Lung (tissue), 12 donors: ENCODE results near the gene TOB1. TPM values are rescaled to one million over a fixed set of nuclear protein-coding genes. Genes with fewer than 3 reads are reported as not detected.

Experiments
- ATAC-seq: fragments of 200-7000 bp; cut with Tn5 transposase; one replicate; pipeline ENCODE4 v1.9.1; 2020; ENCODE audit warnings: moderate number of reproducible peaks; ENCODE audit not compliant: insufficient read depth, low FRiP score
- DNase-seq, 3 donors: peaks; one replicate each; pipeline ENCODE4 v3.0.0-alpha.2; 2013 to 2017
- H3K27ac ChIP-seq, 2 donors: one replicate each; pipeline ENCODE4 v1.5.1; 2013; ENCODE audit warnings: mild to moderate bottlenecking in 2 of 2, moderate library complexity in 2 of 2, control low read depth in 1 of 2, inconsistent platforms in 1 of 2, low read depth in 1 of 2, low read length in 1 of 2
- H3K27me3 ChIP-seq, 3 donors: one replicate each; pipeline ENCODE4 v1.5.1; 2013; ENCODE audit warnings: low read length in 2 of 3; ENCODE audit not compliant: control insufficient read depth in 3 of 3, insufficient read depth in 3 of 3
- H3K36me3 ChIP-seq, 4 donors: one replicate each; pipeline ENCODE4 v1.5.1; 2013; ENCODE audit warnings: low read length in 4 of 4, mild to moderate bottlenecking in 1 of 4, moderate library complexity in 1 of 4; ENCODE audit not compliant: control insufficient read depth in 4 of 4, insufficient read depth in 4 of 4
- H3K4me1 ChIP-seq, 5 donors: one replicate each; pipeline ENCODE4 v1.5.1; 2013; ENCODE audit warnings: low read length in 5 of 5, mild to moderate bottlenecking in 2 of 5, moderate library complexity in 1 of 5; ENCODE audit not compliant: control insufficient read depth in 5 of 5, insufficient read depth in 5 of 5
- H3K4me3 ChIP-seq: one replicate; pipeline ENCODE4 v1.5.1; 2013; ENCODE audit warnings: mild to moderate bottlenecking, control low read depth, moderate library complexity
- H3K9ac ChIP-seq, 2 donors: one replicate each; pipeline ENCODE4 v1.5.1; 2013; ENCODE audit warnings: low read length in 2 of 2, control low read depth in 1 of 2; ENCODE audit not compliant: insufficient read depth in 1 of 2
- H3K9me3 ChIP-seq, 4 donors: one replicate each; pipeline ENCODE4 v1.5.1; 2013; ENCODE audit warnings: low read length in 3 of 4, mild to moderate bottlenecking in 1 of 4, moderate library complexity in 1 of 4; ENCODE audit not compliant: control insufficient read depth in 4 of 4, insufficient read depth in 3 of 4
- WGBS, 2 donors: extraction: QIAGEN DNeasy Blood & Tissue Kit; methylation state at CpG; one replicate each; pipeline ENCODE4 v1.1.7; 2013; 5-methylcytosine and 5-hydroxymethylcytosine counted together
- polyA plus RNA-seq, 2 donors: library from polyadenylated mRNA; stranded (reverse); fragments of 200-250 nt; gene quantifications; one replicate each; pipeline ENCODE4 v1.2.1, GENCODE V29; 2013
- total RNA-seq, 2 donors: library from RNA; depleted of rRNA in 1 of 2; stranded (reverse); fragments of >200 nt in 1 of 2; gene quantifications; one replicate each; pipeline ENCODE4 v1.2.1, GENCODE V29; 2014 to 2021
- TF ChIP-seq, protein P1 (sequence below): IDR thresholded peaks from 2 replicates; pipeline ENCODE4 v1.5.1; 2012; ENCODE audit warnings: mild to moderate bottlenecking; ENCODE audit errors: control extremely low read depth, extremely low read depth
- donor health status: control.
- donor health status: control.
- donor health status: Bipolar disorder and iron deficiency.
- donor health status: healthy.
- donor health status: DM: yes; HTN: yes; CAD: no.

TOB1 gene
- total and polyA plus RNA-seq, 4 donors = 15.3 to 75.5 (median 29.5) TPM

DNA sequence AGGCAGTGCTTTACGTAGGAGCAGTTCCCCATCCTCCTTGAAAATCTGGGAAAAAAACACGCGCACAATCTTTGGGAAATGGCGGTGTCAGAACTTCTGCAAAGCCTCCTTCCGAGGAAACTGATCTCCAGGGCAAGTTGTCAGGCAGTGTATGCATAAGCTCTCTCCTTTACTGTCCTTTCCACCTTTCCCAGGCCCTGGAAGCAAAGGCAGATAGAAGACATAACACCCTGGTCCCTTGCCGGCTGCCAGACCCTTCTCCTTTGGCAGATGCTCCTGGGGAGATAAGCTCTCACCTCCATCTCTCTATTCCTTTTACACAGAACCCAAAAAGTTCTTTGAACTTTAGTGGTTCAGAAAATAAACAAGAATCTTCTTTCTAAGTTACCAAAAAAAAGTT is 12.4 kb downstream of the TOB1 start:
- Histone ChIP-seq H3K27ac (no peak overlapping the region), H3K27me3 (no peaks in the 10 kb centered on the region), H3K9me3 (no peaks in the 10 kb centered on the region), H3K9ac (no peak overlapping the region), H3K4me3 (no peak overlapping the region), H3K36me3 (no peaks in the 10 kb centered on the region), H3K4me1 (peaks cover 0 to 8% (median 2%) of the 10 kb centered on the region in 5 donors)
- DNase-seq (no peak), ATAC-seq (no peak)
- WGBS, 2 donors = 95% methylated on average over 6 of the region's 6 CpGs
- TF ChIP-seq, protein P1, sequence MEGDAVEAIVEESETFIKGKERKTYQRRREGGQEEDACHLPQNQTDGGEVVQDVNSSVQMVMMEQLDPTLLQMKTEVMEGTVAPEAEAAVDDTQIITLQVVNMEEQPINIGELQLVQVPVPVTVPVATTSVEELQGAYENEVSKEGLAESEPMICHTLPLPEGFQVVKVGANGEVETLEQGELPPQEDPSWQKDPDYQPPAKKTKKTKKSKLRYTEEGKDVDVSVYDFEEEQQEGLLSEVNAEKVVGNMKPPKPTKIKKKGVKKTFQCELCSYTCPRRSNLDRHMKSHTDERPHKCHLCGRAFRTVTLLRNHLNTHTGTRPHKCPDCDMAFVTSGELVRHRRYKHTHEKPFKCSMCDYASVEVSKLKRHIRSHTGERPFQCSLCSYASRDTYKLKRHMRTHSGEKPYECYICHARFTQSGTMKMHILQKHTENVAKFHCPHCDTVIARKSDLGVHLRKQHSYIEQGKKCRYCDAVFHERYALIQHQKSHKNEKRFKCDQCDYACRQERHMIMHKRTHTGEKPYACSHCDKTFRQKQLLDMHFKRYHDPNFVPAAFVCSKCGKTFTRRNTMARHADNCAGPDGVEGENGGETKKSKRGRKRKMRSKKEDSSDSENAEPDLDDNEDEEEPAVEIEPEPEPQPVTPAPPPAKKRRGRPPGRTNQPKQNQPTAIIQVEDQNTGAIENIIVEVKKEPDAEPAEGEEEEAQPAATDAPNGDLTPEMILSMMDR = no peak

DNA sequence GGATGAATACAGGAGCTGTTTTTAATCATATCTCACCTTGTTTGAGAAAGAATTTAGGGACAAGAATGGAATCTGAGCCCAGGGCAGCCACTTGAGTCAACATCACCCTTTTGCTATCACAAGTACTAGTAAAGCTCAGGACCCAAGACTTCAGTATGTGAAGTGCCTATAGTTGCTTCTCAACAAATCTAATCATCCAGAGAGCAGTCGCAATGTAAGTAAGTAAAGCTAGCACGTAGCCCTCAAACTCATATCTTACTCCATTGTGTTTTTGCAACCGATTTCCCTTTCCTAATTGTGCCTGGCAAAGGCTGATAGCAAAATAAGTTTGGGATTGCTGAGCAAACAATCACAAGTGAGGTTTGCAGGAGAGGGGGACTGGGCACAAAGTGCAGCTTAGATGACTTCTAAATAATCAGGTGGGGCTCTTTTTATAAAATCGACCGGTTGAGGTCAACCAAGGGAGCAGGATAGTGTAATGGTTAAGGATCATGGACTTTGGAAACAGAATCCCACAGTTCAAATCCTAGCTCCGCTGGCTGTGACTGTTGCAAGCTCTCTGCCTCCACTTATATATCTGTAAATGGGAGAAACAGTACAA is 13.0 kb downstream of the TOB1 start:
- Histone ChIP-seq H3K4me3 (no peak overlapping the region), H3K4me1 (peaks cover 0 to 8% (median 2%) of the 10 kb centered on the region in 5 donors), H3K36me3 (no peaks in the 10 kb centered on the region), H3K9me3 (no peaks in the 10 kb centered on the region), H3K27ac (peak overlapping the region; percentile 17 to 35), H3K27me3 (no peaks in the 10 kb centered on the region), H3K9ac (no peak overlapping the region)
- DNase-seq (peak in 1 of 3 donors; percentile 12), ATAC-seq (no peak)
- TF ChIP-seq, protein P1 = no peak
- 57 to 68% methylated on average over 6 of the region's 6 CpGs for WGBS, 2 donors

DNA sequence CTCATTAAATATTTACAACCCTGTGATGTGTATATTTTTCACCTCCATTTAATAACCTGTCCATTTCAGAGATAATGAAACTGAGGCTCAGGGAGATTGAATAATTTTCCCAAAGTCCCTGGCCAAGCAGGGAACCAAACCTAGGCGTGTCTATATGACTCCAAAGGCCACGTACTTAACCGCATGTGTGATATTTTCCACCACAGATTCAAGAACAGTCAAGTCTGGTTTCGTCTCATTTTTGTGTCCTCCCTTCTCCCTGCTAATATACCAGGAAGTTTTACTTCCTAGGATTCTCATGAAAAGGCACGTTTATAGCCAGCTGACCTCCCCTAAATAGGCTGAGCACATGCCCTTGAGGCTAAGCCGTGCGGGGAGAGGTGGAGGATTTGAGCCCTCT is 15.5 kb downstream of the TOB1 start:
- Histone ChIP-seq H3K4me3 (no peak overlapping the region), H3K27ac (no peak overlapping the region), H3K27me3 (no peaks in the 10 kb centered on the region), H3K4me1 (peaks cover 0 to 8% (median 2%) of the 10 kb centered on the region in 5 donors), H3K9me3 (no peaks in the 10 kb centered on the region), H3K9ac (no peak overlapping the region), H3K36me3 (no peaks in the 10 kb centered on the region)
- TF ChIP-seq, protein P1 = no peak
- ATAC-seq (no peak), DNase-seq (no peak)
- 92 to 93% methylated on average over 7 of the region's 7 CpGs for WGBS, 2 donors

DNA sequence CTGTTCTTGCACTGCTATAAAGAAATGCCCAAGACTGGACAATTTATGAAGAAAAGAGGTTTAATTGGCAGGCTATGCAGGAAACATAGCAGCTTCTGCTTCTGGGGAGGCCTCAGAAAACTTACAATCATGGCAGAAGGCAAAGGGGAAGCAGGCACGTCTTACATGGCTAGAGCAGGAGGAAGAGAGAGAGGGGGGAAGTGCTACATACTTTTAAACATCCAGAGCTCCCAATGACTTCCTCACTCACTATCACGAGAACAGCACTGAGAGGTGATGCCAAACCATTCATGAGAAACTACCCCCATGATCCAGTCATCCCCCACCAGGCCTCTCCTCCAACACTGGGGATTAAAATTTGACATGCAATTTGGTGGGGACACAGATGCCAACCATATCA is 17.4 kb downstream of the TOB1 start:
- Histone ChIP-seq H3K27me3 (no peaks in the 10 kb centered on the region), H3K4me3 (no peak overlapping the region), H3K9me3 (no peaks in the 10 kb centered on the region), H3K27ac (no peak overlapping the region), H3K4me1 (peaks cover 0 to 8% (median 2%) of the 10 kb centered on the region in 5 donors), H3K9ac (no peak overlapping the region), H3K36me3 (no peaks in the 10 kb centered on the region)
- ATAC-seq (no peak), DNase-seq (no peak)
- TF ChIP-seq, protein P1 = no peak
- WGBS, 2 donors = 31 to 40% methylated on average over 2 of the region's 2 CpGs
